Activated naive CD4-positive, alpha-beta T cell treated with anti-CD3 and anti-CD28 coated beads, Interleukin-2, amount 50 U/mL, for 24 hours (primary cell): ENCODE measurements around the gene TEX14.
"Not testable (repeated sequence)": the region's sequence is repeated elsewhere in the genome, so short reads cannot be mapped to it uniquely, and the experiment has no call there.

Experiments used
- H3K27ac Mint-ChIP-seq: one replicate; pipeline ENCODE4 v1.8.0; 2021; ENCODE audit warnings: mild to moderate bottlenecking, mixed read lengths
- H3K27me3 Mint-ChIP-seq: one replicate; pipeline ENCODE4 v1.8.0; 2021; ENCODE audit warnings: mixed read lengths
- H3K36me3 Mint-ChIP-seq: one replicate; pipeline ENCODE4 v1.8.0; 2021; ENCODE audit warnings: mixed read lengths
- H3K4me1 Mint-ChIP-seq: one replicate; pipeline ENCODE4 v1.8.0; 2021; ENCODE audit warnings: mixed read lengths
- H3K4me3 Mint-ChIP-seq: one replicate; pipeline ENCODE4 v1.8.0; 2021; ENCODE audit warnings: mild to moderate bottlenecking, mixed read lengths
- H3K9me3 Mint-ChIP-seq: one replicate; pipeline ENCODE4 v1.8.0; 2021; ENCODE audit warnings: mixed read lengths

Gene TEX14

DNA sequence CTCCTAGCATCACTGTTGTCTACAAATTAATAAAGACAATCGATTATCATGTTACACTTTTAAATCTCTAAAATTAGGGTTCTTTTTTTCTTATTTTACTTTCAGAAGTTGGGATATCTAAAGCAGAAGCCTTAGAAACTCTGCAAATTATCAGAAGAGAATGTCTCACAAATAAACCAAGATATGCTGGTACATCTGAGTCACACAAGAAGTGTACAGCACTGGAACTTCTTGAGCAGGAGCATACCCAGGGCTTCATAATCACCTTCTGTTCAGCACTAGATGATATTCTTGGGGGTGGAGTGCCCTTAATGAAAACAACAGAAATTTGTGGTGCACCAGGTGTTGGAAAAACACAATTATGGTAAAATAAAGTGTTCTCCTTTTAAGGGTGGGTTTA, 3.0 kb upstream of the TEX14 start:
- Mint-ChIP-seq H3K27ac (no peak overlapping the region), H3K4me1 (peaks cover 24% of the 10 kb centered on the region), H3K4me3 (no peak overlapping the region), H3K27me3 (no peaks in the 10 kb centered on the region), H3K9me3 (no peaks in the 10 kb centered on the region), H3K36me3 (peaks cover 5% of the 10 kb centered on the region)

DNA sequence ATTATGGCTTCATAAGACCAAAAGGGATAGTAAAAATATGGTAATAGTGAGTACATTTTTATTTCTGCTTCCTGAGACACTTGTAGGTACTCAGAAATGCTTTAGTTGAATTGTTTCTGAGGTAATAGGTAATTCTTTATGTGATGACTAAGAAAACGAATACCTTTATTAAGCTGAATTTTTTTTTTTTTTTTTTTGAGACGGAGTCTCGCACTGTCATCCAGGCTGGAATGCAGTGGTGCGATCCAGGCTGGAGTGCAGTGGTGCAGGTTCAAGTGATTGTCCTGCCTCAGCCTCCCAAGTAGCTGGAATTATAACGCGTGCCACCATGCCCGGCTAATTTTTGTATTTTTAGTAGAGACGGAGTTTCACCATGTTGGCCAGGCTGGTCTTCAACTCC, 2.5 kb upstream of the TEX14 start:
- no peak overlapping the region for H3K27ac Mint-ChIP-seq
- H3K4me1 Mint-ChIP-seq = peaks cover 24% of the 10 kb centered on the region
- H3K4me3 Mint-ChIP-seq = no peak overlapping the region
- no peaks in the 10 kb centered on the region for H3K9me3 Mint-ChIP-seq
- peaks cover 5% of the 10 kb centered on the region for H3K36me3 Mint-ChIP-seq
- no peaks in the 10 kb centered on the region for H3K27me3 Mint-ChIP-seq

DNA sequence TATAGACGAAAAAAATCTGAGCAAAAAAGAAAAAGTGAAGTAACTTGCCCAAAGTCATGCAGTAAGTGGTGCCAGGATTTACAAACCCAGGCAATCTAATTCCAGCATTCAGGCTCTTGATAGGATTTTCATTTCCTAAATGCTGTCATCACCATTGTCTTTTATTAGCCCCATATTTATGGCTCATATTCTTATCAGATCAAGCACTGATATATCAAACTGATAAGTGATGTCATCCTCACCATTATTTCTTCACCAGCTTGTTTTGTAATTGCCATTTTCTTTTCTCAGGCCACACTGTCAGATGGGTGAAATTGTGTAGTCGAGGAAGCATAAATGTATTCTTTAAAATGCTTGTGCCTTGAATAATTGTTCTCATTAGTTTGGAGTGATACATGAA, 1.9 kb upstream of the TEX14 start:
- Mint-ChIP-seq H3K4me1 (peaks cover 24% of the 10 kb centered on the region), H3K27me3 (no peaks in the 10 kb centered on the region), H3K27ac (no peak overlapping the region), H3K9me3 (no peaks in the 10 kb centered on the region), H3K4me3 (peak overlapping the region; percentile 95), H3K36me3 (peaks cover 5% of the 10 kb centered on the region)

DNA sequence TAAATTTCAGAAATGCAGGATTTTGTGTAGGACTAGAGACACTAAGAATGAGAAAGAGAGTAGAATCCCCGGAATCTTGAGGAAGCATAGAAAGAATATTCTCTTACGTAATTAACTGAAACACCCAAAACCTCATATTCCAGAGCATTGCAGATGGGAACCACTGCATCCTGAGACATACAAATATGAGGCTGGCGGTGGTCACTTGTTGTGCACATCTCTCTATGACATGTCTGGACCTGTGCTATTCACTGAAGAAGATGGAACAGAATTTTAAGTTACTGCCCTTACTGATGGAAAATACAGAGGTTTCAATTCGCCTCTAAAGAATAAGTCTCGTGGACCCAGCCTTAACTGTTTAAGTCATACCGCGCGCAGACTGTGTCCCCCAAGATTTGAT, 1.4 kb upstream of the TEX14 start:
- Mint-ChIP-seq H3K4me1 (peaks cover 24% of the 10 kb centered on the region), H3K9me3 (no peaks in the 10 kb centered on the region), H3K27ac (peak overlapping the region; percentile 90), H3K27me3 (no peaks in the 10 kb centered on the region), H3K36me3 (peaks cover 5% of the 10 kb centered on the region), H3K4me3 (peak overlapping the region; percentile 95)

DNA sequence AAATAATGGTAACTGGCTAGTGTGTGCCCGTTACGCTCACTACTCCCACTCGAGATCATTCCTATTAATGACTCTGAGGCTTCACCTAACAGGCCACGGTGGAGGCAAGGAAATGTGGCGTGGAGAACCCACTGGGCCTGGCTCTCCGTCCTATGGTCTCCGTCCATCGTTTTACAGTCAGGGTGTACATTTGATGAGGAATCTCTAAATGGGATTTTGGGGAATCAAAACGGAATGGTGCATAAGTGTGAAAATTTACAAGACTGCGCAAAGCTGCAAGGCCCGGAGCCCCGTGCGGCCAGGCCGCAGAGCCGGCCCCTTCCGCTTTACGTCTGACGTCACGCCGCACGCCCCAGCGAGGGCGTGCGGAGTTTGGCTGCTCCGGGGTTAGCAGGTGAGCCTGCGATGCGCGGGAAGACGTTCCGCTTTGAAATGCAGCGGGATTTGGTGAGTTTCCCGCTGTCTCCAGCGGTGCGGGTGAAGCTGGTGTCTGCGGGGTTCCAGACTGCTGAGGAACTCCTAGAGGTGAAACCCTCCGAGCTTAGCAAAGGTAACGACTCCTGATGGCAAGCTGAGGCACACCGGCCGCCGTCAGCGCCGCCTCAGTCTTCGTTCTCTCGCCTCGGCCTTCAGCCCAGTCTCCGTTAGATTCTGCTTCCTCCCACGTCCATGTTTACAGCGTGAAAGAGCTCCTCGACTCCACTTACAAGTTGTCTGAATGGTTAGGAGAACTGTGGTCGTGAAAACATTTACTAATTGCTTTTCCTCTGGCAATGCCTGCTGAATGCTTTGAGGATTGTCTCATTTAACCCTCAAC, 602 bp upstream of the TEX14 start, which contains the start of gene RAD51C:
TSS of gene RAD51C (plus strand) at position 364 of the 817 bp plus-strand sequence. CDS start at position 406, 42 bp downstream.
- Mint-ChIP-seq H3K4me3 (peak within 1 kb of the TSS; percentile 95), H3K27me3 (no peaks in the 10 kb centered on the region), H3K27ac (peak within 1 kb of the TSS; percentile 90), H3K36me3 (peaks cover 5% of the 10 kb centered on the region), H3K9me3 (no peaks in the 10 kb centered on the region), H3K4me1 (peaks cover 24% of the 10 kb centered on the region)

DNA sequence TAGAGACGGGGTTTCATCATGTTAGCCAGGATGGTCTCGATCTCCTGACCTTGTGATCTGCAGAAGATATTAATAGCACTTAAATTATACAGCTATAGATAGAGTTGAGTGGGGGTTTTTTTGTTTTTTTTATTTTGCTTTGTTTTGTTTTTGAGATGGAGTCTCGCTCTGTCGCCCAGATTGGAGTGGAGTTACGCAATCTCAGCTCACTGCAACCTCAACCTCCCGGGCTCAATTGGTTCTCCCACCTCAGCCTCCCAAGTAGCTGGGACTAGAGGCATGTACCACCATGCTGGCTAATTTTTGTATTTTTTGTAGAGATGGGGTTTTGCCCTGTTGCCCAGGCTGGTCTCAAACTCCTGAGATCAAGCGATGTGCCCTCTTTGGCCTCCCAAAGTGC, 1.8 kb downstream of the TEX14 start:
- H3K27me3 Mint-ChIP-seq, H3K9me3 Mint-ChIP-seq, H3K27ac Mint-ChIP-seq, H3K36me3 Mint-ChIP-seq, H3K4me3 Mint-ChIP-seq: not testable (repeated sequence)
- peaks cover 24% of the 10 kb centered on the region for H3K4me1 Mint-ChIP-seq

DNA sequence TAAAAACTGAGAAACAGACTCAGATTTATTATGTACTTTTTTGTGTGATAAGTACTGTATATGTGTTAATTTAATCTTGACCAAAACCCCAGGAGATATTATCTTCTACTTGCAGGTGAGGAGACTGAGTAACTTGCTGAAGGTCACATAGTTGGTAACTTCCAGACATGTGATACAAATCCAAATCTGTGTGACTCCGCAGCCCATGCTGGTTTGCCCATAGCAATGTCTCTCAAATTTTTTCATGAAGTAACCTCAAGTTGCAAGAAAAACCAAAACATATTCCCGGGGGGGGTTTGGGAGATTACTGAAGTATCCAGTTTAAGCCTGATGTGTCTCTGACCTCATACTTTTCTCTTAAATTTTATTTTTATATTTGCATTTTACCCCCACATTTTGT, 3.3 kb downstream of the TEX14 start:
- H3K4me1 Mint-ChIP-seq = peaks cover 11% of the 10 kb centered on the region

DNA sequence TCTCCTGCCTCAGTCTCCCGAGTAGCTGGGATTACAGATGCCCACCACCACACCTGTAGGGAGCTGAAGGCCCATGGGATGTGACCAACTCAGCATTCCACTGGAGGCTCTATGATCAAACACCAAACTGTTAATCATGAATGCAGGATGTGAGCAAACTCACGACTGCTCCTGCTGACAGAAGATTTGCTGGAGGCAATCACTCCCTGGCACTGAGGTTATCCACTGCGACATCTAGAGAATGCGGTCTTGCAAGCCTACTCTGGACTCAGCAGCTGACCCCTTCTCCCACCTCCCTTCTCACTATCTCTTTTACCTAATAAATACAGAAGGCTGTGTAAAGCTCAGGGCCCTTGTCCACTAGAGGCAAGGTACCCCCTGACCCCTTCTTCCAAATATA, 4.9 kb downstream of the TEX14 start:
- no peak overlapping the region for H3K4me3 Mint-ChIP-seq
- no peaks in the 10 kb centered on the region for H3K27me3 Mint-ChIP-seq
- no peak overlapping the region for H3K27ac Mint-ChIP-seq
- no peaks in the 10 kb centered on the region for H3K4me1 Mint-ChIP-seq
- no peaks in the 10 kb centered on the region for H3K36me3 Mint-ChIP-seq
- H3K9me3 Mint-ChIP-seq = no peaks in the 10 kb centered on the region

More for the DNA sequence above, 3.3 kb downstream of the TEX14 start:
- Mint-ChIP-seq H3K9me3 (no peaks in the 10 kb centered on the region), H3K4me3 (no peak overlapping the region), H3K36me3 (peaks cover 5% of the 10 kb centered on the region), H3K27me3 (no peaks in the 10 kb centered on the region), H3K27ac (no peak overlapping the region)

DNA sequence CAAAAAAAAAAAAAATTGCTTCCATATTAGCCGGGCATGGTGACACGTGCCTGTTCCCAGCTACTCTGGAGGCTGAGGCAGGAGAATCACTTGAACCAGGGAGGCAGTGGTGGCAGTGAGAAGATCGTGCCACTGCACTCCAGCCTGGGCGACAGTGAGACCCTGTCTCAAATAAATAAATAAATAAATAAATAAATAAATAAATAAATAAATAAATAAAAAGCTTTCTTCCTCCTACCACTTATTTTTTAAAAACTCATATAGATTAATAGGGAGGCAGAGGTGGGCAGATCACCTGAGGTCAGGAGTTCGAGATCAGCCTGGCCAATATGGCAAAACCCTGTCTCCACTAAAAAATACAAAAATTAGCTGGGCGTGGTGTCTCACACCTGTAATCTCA, 7.4 kb downstream of the TEX14 start:
- H3K4me3 Mint-ChIP-seq, H3K36me3 Mint-ChIP-seq, H3K4me1 Mint-ChIP-seq, H3K27me3 Mint-ChIP-seq, H3K9me3 Mint-ChIP-seq, H3K27ac Mint-ChIP-seq: not testable (repeated sequence)

DNA sequence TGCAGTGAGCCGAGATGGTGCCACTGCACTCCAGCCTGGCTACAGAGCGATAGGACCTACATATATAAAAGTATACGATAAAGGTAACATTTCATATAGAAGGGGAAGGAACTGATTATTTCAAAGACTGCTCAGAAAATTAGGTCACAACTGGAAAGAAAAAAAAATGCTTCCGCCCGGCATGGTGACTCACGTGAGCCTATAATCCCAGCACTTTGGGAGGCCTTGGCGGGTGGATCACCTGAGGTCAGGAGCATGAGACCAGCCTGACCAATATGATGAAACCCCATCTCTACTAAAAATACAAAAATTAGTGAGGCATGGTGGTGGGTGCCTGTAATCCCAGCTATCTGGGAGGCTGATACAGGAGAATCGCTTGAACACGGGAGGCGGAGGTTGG, 7.8 kb downstream of the TEX14 start:
- Mint-ChIP-seq H3K27ac (no peak overlapping the region), H3K9me3 (no peaks in the 10 kb centered on the region), H3K4me1 (no peaks in the 10 kb centered on the region), H3K4me3 (no peak overlapping the region), H3K36me3 (no peaks in the 10 kb centered on the region), H3K27me3 (no peaks in the 10 kb centered on the region)

DNA sequence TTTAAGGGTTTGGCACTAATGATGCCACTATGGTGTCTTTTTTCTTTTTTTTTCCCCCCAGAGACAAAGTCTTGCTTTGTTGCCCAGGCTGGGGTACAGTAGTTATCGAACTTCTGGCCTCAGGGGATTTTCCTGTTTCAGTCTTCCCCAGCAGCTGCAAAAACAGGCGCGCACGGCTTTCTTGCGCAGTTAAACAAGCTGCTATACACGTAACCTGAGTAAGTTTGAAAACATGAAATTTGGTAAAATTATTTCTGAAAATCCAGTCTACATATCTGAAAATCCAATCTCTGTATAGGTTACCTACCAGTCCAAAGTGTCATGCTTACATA, 11.8 kb downstream of the TEX14 start:
- Mint-ChIP-seq H3K9me3 (no peaks in the 10 kb centered on the region), H3K36me3 (no peaks in the 10 kb centered on the region), H3K4me1 (no peaks in the 10 kb centered on the region), H3K27me3 (no peaks in the 10 kb centered on the region), H3K4me3 (no peak overlapping the region), H3K27ac (no peak overlapping the region)

DNA sequence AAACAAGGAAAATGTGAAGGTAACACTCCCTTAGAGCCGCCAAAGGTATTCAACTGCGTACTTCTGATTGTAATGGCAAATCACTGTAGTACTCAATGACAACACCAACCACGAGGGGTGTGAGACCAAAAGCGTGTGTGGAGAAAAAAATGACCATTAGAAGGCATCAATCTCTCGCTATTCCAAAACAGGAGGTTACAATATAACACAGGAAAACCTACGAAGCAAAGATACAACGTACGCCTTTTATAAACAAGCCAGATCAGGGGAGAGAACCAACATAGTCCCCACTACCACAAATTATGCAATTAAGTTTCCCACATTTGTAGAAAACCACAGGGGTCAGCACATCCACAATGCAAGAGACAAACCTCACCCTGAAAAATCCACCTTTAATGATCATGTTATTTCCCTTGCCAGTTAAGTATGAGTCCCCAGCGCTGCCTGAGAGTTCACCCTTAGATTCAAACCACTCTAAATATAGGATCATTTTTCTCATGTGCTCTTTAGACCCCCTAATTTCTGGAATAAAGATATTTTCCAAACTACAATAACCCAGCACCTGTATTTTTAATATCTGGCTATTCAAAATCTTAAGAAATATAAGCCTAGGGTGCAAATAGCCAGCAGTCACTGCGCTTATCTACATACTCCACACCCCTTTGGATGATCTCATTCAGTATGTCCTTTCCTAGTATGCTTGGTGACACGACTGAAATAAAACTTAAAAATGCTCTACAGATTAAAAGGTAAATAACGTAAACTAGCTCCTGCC, 12.4 kb downstream of the TEX14 start:
- Mint-ChIP-seq H3K27ac (peak overlapping the region; percentile 1), H3K36me3 (no peaks in the 10 kb centered on the region), H3K27me3 (no peaks in the 10 kb centered on the region), H3K4me3 (no peak overlapping the region), H3K9me3 (no peaks in the 10 kb centered on the region), H3K4me1 (no peaks in the 10 kb centered on the region)

DNA sequence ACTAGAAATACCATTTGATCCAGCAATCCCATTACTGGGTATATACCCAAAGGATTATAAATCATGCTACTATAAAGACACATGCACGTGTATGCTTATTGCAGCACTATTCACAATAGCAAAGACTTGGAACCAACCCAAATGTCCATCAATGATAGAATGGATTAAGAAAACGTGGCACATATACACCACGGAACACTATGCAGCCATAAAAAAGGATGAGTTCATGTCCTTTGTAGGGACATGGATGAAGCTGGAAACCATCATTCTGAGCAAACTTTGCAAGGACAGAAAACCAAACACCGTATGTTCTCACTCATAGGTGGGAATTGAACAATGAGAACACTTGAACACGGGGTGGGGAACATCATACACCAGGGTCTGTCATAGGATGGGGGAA, 13.6 kb downstream of the TEX14 start:
- not testable (repeated sequence) for H3K27ac Mint-ChIP-seq, H3K27me3 Mint-ChIP-seq, H3K9me3 Mint-ChIP-seq, H3K4me1 Mint-ChIP-seq, H3K4me3 Mint-ChIP-seq, H3K36me3 Mint-ChIP-seq

DNA sequence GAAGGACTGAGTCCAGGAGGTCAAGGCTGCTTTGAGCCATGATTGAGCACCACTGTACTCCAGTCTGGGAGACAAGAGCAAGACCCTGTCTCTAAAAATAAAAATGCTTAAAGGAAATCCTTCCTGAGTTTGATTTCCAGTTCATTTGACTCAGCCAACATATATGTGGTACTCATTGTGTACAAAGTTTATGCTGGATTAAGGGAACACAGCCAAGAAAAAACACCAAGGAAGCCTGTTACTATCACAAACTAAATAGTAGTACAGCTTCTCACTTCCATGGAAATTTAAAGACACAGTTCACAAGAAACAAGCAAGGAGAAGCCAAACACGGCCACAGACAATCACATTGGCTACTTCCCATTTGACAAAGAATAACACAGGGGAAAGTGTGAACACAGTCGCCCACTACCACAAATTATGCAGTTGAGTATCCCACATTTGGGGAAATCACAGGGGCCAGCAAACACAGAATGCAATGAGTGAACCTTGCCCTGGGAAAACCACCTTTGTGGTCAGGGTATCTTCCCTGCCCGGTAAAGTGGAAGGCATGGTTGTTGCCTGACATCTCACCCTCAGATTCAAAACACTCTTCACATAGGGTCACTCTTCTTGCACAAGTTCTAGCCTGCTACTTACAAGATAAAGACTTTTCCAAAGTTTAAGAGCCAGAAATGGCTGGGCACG, 14.5 kb downstream of the TEX14 start:
- no peak overlapping the region for H3K4me3 Mint-ChIP-seq
- H3K36me3 Mint-ChIP-seq = no peaks in the 10 kb centered on the region
- no peak overlapping the region for H3K27ac Mint-ChIP-seq
- H3K4me1 Mint-ChIP-seq = no peaks in the 10 kb centered on the region
- H3K27me3 Mint-ChIP-seq = no peaks in the 10 kb centered on the region
- H3K9me3 Mint-ChIP-seq = no peaks in the 10 kb centered on the region

DNA sequence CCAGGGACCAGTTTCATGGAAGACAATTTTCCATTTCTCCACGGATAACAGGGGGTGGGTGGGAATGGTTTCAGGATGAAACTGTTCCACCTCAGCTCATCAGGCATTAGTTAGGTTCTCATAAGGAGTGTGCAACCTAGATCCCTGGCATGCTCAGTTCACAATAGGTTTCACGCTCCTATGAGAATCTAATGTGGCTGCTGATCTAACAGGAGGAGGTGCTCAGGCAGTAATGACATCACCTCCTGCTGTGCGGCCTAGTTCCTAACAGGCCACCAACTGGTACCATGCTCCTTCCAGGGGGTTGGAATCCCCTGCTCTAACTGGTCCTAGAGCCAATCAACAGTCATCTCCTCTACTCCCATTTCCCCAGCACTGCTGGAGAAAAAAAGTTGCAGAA, 19.9 kb downstream of the TEX14 start:
- Mint-ChIP-seq H3K9me3 (no peaks in the 10 kb centered on the region), H3K36me3 (no peaks in the 10 kb centered on the region), H3K27ac (no peak overlapping the region), H3K4me3 (no peak overlapping the region), H3K4me1 (peaks cover 2% of the 10 kb centered on the region), H3K27me3 (no peaks in the 10 kb centered on the region)

DNA sequence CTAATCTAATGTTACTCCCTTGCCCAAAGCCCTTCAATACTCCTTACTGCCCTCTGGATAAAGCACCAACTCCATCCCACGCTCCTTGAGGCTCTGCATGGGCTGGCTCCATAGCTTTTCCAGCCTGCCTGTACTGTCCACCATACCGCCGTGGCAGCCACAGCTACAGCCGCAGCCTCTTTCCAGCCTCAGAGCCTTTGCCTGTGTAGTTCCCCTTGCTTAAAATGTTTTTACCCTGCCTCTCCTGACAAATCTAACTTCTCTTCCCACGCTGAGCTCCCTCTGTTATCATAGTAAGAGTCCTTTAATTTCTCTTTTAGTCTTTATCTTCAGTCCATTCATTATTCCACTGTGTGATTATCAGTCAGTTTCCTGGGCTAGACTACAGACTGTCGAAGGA, 22.0 kb downstream of the TEX14 start:
- H3K36me3 Mint-ChIP-seq = no peaks in the 10 kb centered on the region
- peaks cover 2% of the 10 kb centered on the region for H3K27me3 Mint-ChIP-seq
- no peak overlapping the region for H3K27ac Mint-ChIP-seq
- H3K9me3 Mint-ChIP-seq = no peaks in the 10 kb centered on the region
- peaks cover 8% of the 10 kb centered on the region for H3K4me1 Mint-ChIP-seq
- H3K4me3 Mint-ChIP-seq = no peak overlapping the region
